GM23338 (cell line): Measurements from ENCODE around the gene UGT1A3. TPM values are rescaled to one million over a fixed set of nuclear protein-coding genes. Genes with fewer than 3 reads are reported as not detected.

Source experiments
- ATAC-seq: fragments of 200-7000 bp; cut with Tn5 transposase; 3 replicates; pipeline ENCODE4 v1.9.1; 2020
- DNase-seq: peaks from one replicate; pipeline ENCODE4 v3.0.0-alpha.2; 2015; ENCODE audit warnings: low spot score
- H2AFZ ChIP-seq: fragments of 200-600 bp; sonication (generic); 2 replicates; pipeline ENCODE4 v1.8.0; 2016; ENCODE audit warnings: antibody characterized with exemption, mild to moderate bottlenecking, moderate library complexity
- H3F3A ChIP-seq: fragments of 200-600 bp; sonication (generic); replicated peaks from 2 replicates; pipeline ENCODE4 v1.8.0; 2017; ENCODE audit warnings: antibody characterized with exemption, mixed run types, low read depth
- H3K27ac ChIP-seq: fragments of 200-600 bp; sonication (generic); 2 replicates; pipeline ENCODE4 v1.6.1; 2016; ENCODE audit warnings: low read depth
- H3K27me3 ChIP-seq: fragments of 200-600 bp; sonication (generic); 2 replicates; pipeline ENCODE4 v1.8.0; 2016; ENCODE audit warnings: mild to moderate bottlenecking, mixed run types, moderate library complexity; ENCODE audit not compliant: insufficient read depth
- H3K36me3 ChIP-seq: fragments of 200-600 bp; sonication (generic); 2 replicates; pipeline ENCODE4 v1.8.0; 2016; ENCODE audit warnings: mild to moderate bottlenecking; ENCODE audit not compliant: insufficient read depth
- H3K4me1 ChIP-seq: fragments of 200-600 bp; sonication (generic); 2 replicates; pipeline ENCODE4 v1.8.0; 2016; ENCODE audit warnings: mild to moderate bottlenecking, moderate library complexity; ENCODE audit not compliant: insufficient read depth
- H3K4me2 ChIP-seq: fragments of 200-600 bp; sonication (generic); 2 replicates; pipeline ENCODE4 v1.7.1; 2017; ENCODE audit warnings: mixed run types
- H3K4me3 ChIP-seq: fragments of 200-600 bp; sonication (generic); 2 replicates; pipeline ENCODE4 v1.6.1; 2016; ENCODE audit warnings: mixed run types
- H3K79me2 ChIP-seq: fragments of 200-600 bp; sonication (generic); replicated peaks from 2 replicates; pipeline ENCODE4 v1.8.0; 2017; ENCODE audit warnings: mild to moderate bottlenecking; ENCODE audit not compliant: insufficient read depth
- H3K9me2 ChIP-seq: fragments of 200-600 bp; sonication (generic); 2 replicates; pipeline ENCODE4 v1.8.0; 2017; ENCODE audit not compliant: insufficient read depth
- H4K20me1 ChIP-seq: fragments of 200-600 bp; sonication (generic); replicated peaks from 2 replicates; pipeline ENCODE4 v1.8.0; 2017; ENCODE audit warnings: mild to moderate bottlenecking; ENCODE audit not compliant: insufficient read depth
- H3K27ac Mint-ChIP-seq: 2 replicates; pipeline ENCODE4 v1.8.0; 2020; ENCODE audit warnings: inconsistent platforms, mild to moderate bottlenecking, moderate library complexity, mixed read lengths
- H3K27me3 Mint-ChIP-seq: 3 replicates; pipeline ENCODE4 v1.8.0; 2022; ENCODE audit warnings: low read depth, mild to moderate bottlenecking, moderate library complexity, mixed read lengths, inconsistent platforms; ENCODE audit not compliant: insufficient read depth, poor library complexity
- H3K36me3 Mint-ChIP-seq: 3 replicates; pipeline ENCODE4 v1.8.0; 2021; ENCODE audit warnings: low read depth, mild to moderate bottlenecking, inconsistent platforms, moderate library complexity, mixed read lengths
- H3K4me1 Mint-ChIP-seq: 3 replicates; pipeline ENCODE4 v1.8.0; 2020; ENCODE audit warnings: mild to moderate bottlenecking, inconsistent platforms, mixed read lengths
- H3K4me3 Mint-ChIP-seq: 3 replicates; pipeline ENCODE4 v1.8.0; 2021; ENCODE audit warnings: moderate library complexity, mild to moderate bottlenecking, inconsistent platforms, mixed read lengths
- H3K9me3 Mint-ChIP-seq: 3 replicates; pipeline ENCODE4 v1.8.0; 2020; ENCODE audit warnings: moderate library complexity, mild to moderate bottlenecking, inconsistent platforms, mixed read lengths
- CREB1 ChIP-seq: fragments of 250-450 bp; sonication (Bioruptor Pico); IDR thresholded peaks from 2 replicates; pipeline ENCODE4 v1.5.0; 2020; ENCODE audit warnings: low read depth, mild to moderate bottlenecking, moderate library complexity
- CTCF ChIP-seq, 2 experiments: fragments of 200-600 bp in 1 of 2; sonication (generic) in 1 of 2; conservative IDR thresholded peaks; 2 replicates each; pipeline versions ENCODE4 v1.5.1 to v1.6.1; 2016 to 2017; ENCODE audit warnings: antibody characterized with exemption in 2 of 2, low read depth in 2 of 2, mild to moderate bottlenecking in 2 of 2, moderate library complexity in 1 of 2
- ETS1 ChIP-seq: IDR thresholded peaks from 2 replicates; pipeline ENCODE4 v1.6.1; 2016; ENCODE audit warnings: antibody characterized with exemption
- EZH2 ChIP-seq: fragments of 200-600 bp; sonication (generic); IDR thresholded peaks from one replicate; pipeline ENCODE4 v1.8.0; 2017; ENCODE audit warnings: antibody characterized with exemption, mild to moderate bottlenecking, low read depth; ENCODE audit not compliant: unreplicated experiment
- EZH2phosphoT487 ChIP-seq: fragments of 200-600 bp; sonication (generic); IDR thresholded peaks from one replicate; pipeline ENCODE4 v1.8.1; 2018; ENCODE audit warnings: antibody characterized with exemption; ENCODE audit not compliant: unreplicated experiment
- JUNB ChIP-seq: IDR thresholded peaks from one replicate; pipeline ENCODE4 v1.6.1; 2016; ENCODE audit warnings: antibody characterized with exemption; ENCODE audit not compliant: unreplicated experiment
- NANOG ChIP-seq: IDR thresholded peaks from 2 replicates; pipeline ENCODE4 v1.6.1; 2016; ENCODE audit warnings: antibody characterized with exemption, borderline replicate concordance
- POLR2AphosphoS5 ChIP-seq: IDR thresholded peaks from 2 replicates; pipeline ENCODE4 v1.6.1; 2016; ENCODE audit warnings: antibody characterized with exemption, low read depth
- STAT1 ChIP-seq: IDR thresholded peaks from one replicate; pipeline ENCODE4 v1.6.1; 2016; ENCODE audit warnings: antibody characterized with exemption; ENCODE audit not compliant: unreplicated experiment
- ZNF114 ChIP-seq: fragments of 250-450 bp; sonication (Bioruptor Pico); IDR thresholded peaks from 2 replicates; pipeline ENCODE4 v1.5.0; 2020; ENCODE audit warnings: mild to moderate bottlenecking, moderate library complexity
- polyA plus RNA-seq: library from polyadenylated mRNA; unstranded; fragments of >200 nt; fragmentation: Nextera tagmentation; extraction: Ambion mirVana; gene quantifications from 2 replicates; pipeline ENCODE4 v1.2.1, GENCODE V29; 2016
- total RNA-seq: library from RNA; depleted of rRNA; stranded (reverse); fragments of >200 nt; shearing (Covaris generic); gene quantifications from 2 replicates; pipeline ENCODE4 v1.2.3, GENCODE V29; 2014

Gene UGT1A3
- total and polyA plus RNA-seq, 2 experiments from 2014 or later: not detected

DNA sequence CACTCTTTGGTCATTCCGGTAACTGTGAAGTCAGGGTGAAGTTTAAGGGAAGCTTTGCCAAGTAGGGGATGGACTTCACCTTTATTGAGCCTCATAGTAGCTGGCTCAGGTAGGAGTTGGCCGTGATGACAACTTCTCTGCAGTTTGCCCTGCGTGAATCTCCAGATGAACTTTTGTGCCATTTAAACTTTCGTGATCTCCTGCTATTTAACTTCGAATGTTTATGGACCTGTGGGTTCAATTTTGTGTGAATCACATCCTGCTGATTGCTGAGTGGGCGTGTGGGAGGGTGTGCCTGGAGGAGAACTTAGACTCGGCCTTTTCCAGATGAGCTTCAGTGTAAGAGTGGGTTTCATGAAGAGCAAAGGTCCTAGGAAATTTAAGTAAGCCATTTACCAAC is 35.4 kb downstream of the UGT1A3 start:
- no peak for ATAC-seq
- no peak overlapping the region for H3K4me3 Mint-ChIP-seq

DNA sequence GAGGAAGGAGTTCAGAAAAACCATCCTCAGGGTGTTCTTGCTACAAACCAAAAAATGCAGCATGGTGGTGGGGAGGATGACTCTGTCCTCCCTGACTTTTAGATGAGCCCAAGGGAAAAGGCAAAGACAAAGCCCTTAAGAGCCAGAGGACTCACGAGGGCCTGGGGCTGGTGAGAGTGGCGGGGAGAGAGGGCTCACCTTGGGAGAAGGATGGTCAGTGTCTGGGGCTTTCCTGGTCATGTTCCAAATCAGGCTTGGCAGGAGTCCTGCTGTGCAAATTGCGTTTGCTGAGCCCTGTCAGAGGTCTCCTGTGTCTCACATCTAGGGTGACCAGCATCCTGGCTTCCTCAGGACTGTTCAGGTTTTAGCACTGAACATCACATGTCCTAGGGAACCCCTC is 35.9 kb downstream of the UGT1A3 start:
- Histone ChIP-seq H3K27me3 (no peaks in the 10 kb centered on the region), H3K4me1 (no peaks in the 10 kb centered on the region), H2AFZ (no peak overlapping the region), H4K20me1 (no peaks in the 10 kb centered on the region), H3K27ac (no peak overlapping the region), H3K4me3 (no peak overlapping the region), H3F3A (no peaks in the 10 kb centered on the region), H3K36me3 (no peaks in the 10 kb centered on the region), H3K4me2 (no peak overlapping the region), H3K9me2 (no peaks in the 10 kb centered on the region; the same call in 1 of the 2 replicates), H3K79me2 (no peaks in the 10 kb centered on the region)
- Mint-ChIP-seq H3K27ac (no peak overlapping the region), H3K4me1 (peaks cover 9% of the 10 kb centered on the region), H3K9me3 (peaks cover 3% of the 10 kb centered on the region; the same call in 2 of the 3 replicates), H3K36me3 (no peaks in the 10 kb centered on the region; the same call in 2 of the 3 replicates), H3K27me3 (no peaks in the 10 kb centered on the region), H3K4me3 (no peak overlapping the region)
- no peak for ATAC-seq
- DNase-seq: no peak
- no peak for TF ChIP-seq EZH2phosphoT487
- TF ChIP-seq POLR2AphosphoS5: no peak
- no peak for TF ChIP-seq CREB1 (CRISPR knock-in tag)
- TF ChIP-seq EZH2: no peak

More for the DNA sequence above, 35.4 kb downstream of the UGT1A3 start:
- H3K4me1 ChIP-seq: no peaks in the 10 kb centered on the region
- Mint-ChIP-seq H3K9me3 (peaks cover 1% of the 10 kb centered on the region; the same call in 2 of the 3 replicates), H3K27me3 (no peaks in the 10 kb centered on the region), H3K36me3 (no peaks in the 10 kb centered on the region; the same call in 2 of the 3 replicates), H3K27ac (no peak overlapping the region), H3K4me1 (peaks cover 9% of the 10 kb centered on the region)
- no peaks in the 10 kb centered on the region for H3F3A ChIP-seq
- H4K20me1 ChIP-seq: no peaks in the 10 kb centered on the region
- H3K4me2 ChIP-seq: no peak overlapping the region
- TF ChIP-seq EZH2phosphoT487: no peak
- TF ChIP-seq ETS1: no peak
- no peak for TF ChIP-seq STAT1
- TF ChIP-seq NANOG: no peak
- no peak for TF ChIP-seq JUNB
- no peak for TF ChIP-seq EZH2
- no peak for TF ChIP-seq CREB1 (CRISPR knock-in tag)
- TF ChIP-seq POLR2AphosphoS5: no peak
- no peak for TF ChIP-seq ZNF114 (CRISPR knock-in tag)
- TF ChIP-seq CTCF (conservative IDR thresholded peaks at IDR 0.05; ENCODE audit: low read depth in 2 of 2): no peak
- H3K79me2 ChIP-seq: no peaks in the 10 kb centered on the region
- H3K36me3 ChIP-seq: no peaks in the 10 kb centered on the region
- H3K4me3 ChIP-seq: no peak overlapping the region
- H2AFZ ChIP-seq: no peak overlapping the region
- no peak for DNase-seq
- H3K27ac ChIP-seq: no peak overlapping the region
- no peaks in the 10 kb centered on the region for H3K27me3 ChIP-seq
- H3K9me2 ChIP-seq: no peaks in the 10 kb centered on the region; the same call in 1 of the 2 replicates
